Loucy (cell line): ENCODE results near the gene IL18.
"Not testable (repeated sequence)": the region's sequence is repeated elsewhere in the genome, so short reads cannot be mapped to it uniquely, and the experiment has no call there.

Experiments
- H2AFZ ChIP-seq: fragments of 200-600 bp; sonication (generic); 2 replicates; pipeline ENCODE4 v1.6.0; 2016; ENCODE audit warnings: antibody characterized with exemption, mild to moderate bottlenecking, low read length, moderate library complexity
- H3F3A ChIP-seq: fragments of 200-600 bp; 2 replicates; pipeline ENCODE4 v1.6.0; 2016; ENCODE audit warnings: antibody characterized with exemption, low read depth, mild to moderate bottlenecking
- H3K27me3 ChIP-seq: fragments of 200-600 bp; sonication (generic); 2 replicates; pipeline ENCODE4 v1.6.1; 2014; ENCODE audit warnings: low read length, mild to moderate bottlenecking; ENCODE audit not compliant: insufficient read depth, poor library complexity, severe bottlenecking
- H3K36me3 ChIP-seq: fragments of 200-600 bp; sonication (generic); 2 replicates; pipeline ENCODE4 v1.6.1; 2016; ENCODE audit warnings: low read length; ENCODE audit not compliant: insufficient read depth
- H3K4me1 ChIP-seq: fragments of 200-600 bp; sonication (generic); 2 replicates; pipeline ENCODE4 v1.5.1; 2014; ENCODE audit warnings: low read length, mild to moderate bottlenecking; ENCODE audit not compliant: insufficient read depth, poor library complexity, severe bottlenecking
- H3K4me2 ChIP-seq: fragments of 200-600 bp; sonication (generic); 2 replicates; pipeline ENCODE4 v1.6.0; 2014; ENCODE audit warnings: antibody characterized with exemption, low read length, low read depth, mild to moderate bottlenecking; ENCODE audit not compliant: poor library complexity, severe bottlenecking
- H3K4me3 ChIP-seq: fragments of 200-600 bp; sonication (generic); 2 replicates; pipeline ENCODE4 v1.5.1; 2014; ENCODE audit warnings: low read length, mild to moderate bottlenecking, mixed read lengths; ENCODE audit not compliant: poor library complexity, severe bottlenecking
- H3K79me2 ChIP-seq: fragments of 200-600 bp; sonication (generic); 2 replicates; pipeline ENCODE4 v1.6.1; 2014; ENCODE audit warnings: low read length; ENCODE audit not compliant: insufficient read depth
- H3K9ac ChIP-seq: fragments of 200-600 bp; sonication (generic); 2 replicates; pipeline ENCODE4 v1.6.0; 2014; ENCODE audit warnings: mild to moderate bottlenecking, low read depth, low read length, moderate library complexity; ENCODE audit not compliant: poor library complexity, severe bottlenecking
- H3K9me2 ChIP-seq: fragments of 200-600 bp; sonication (generic); replicated peaks from 2 replicates; pipeline ENCODE4 v1.6.1; 2016; ENCODE audit warnings: low read depth, low read length, mixed read lengths
- H3K9me3 ChIP-seq: fragments of 200-600 bp; sonication (generic); 2 replicates; pipeline ENCODE4 v1.6.1; 2014; ENCODE audit warnings: mild to moderate bottlenecking, antibody characterized with exemption, low read length, low read depth; ENCODE audit not compliant: insufficient read depth
- H4K20me1 ChIP-seq: fragments of 200-600 bp; sonication (generic); 2 replicates; pipeline ENCODE4 v1.6.0; 2014; ENCODE audit warnings: antibody characterized with exemption, low read length, mild to moderate bottlenecking; ENCODE audit not compliant: insufficient read depth, poor library complexity, severe bottlenecking
- EZH2phosphoT487 ChIP-seq: fragments of 200-600 bp; IDR thresholded peaks from 2 replicates; pipeline ENCODE4 v1.6.1; 2018; ENCODE audit warnings: antibody characterized with exemption, mild to moderate bottlenecking, moderate library complexity, borderline replicate concordance
- TF ChIP-seq, protein P1 (sequence below): fragments of 200-600 bp; sonication (generic); conservative IDR thresholded peaks from 2 replicates; pipeline ENCODE4 v1.5.1; 2014; ENCODE audit warnings: mild to moderate bottlenecking, antibody characterized with exemption, low read length

The IL18 gene

DNA sequence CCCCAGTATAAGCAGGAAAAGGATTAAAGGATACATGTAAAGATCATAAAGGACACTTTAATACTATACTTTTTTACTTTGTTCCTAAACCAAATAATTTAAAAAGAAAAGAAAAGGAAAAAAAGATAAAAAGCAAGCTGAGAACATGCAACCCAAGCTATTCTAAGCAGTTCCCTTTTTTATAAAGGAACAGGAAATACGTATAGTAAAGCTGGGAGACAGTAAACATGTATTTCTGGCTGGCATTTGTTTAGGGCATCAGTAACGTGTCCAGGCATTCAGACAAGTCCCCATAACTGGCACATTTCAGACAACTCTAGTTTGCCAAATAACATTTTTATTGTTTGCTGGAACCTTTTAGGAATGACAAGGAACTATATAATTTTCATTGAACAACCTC lies 36.4 kb upstream of the IL18 start:
- Histone ChIP-seq H3F3A (no peaks in the 10 kb centered on the region), H3K79me2 (no peaks in the 10 kb centered on the region), H3K9me2 (no peaks in the 10 kb centered on the region), H3K27me3 (no peaks in the 10 kb centered on the region), H3K4me2 (no peak overlapping the region), H3K36me3 (no peaks in the 10 kb centered on the region), H3K4me1 (no peaks in the 10 kb centered on the region), H2AFZ (no peak overlapping the region), H3K9me3 (no peaks in the 10 kb centered on the region), H3K9ac (no peak overlapping the region), H3K4me3 (no peak overlapping the region), H4K20me1 (no peaks in the 10 kb centered on the region)
- TF ChIP-seq, protein P1, sequence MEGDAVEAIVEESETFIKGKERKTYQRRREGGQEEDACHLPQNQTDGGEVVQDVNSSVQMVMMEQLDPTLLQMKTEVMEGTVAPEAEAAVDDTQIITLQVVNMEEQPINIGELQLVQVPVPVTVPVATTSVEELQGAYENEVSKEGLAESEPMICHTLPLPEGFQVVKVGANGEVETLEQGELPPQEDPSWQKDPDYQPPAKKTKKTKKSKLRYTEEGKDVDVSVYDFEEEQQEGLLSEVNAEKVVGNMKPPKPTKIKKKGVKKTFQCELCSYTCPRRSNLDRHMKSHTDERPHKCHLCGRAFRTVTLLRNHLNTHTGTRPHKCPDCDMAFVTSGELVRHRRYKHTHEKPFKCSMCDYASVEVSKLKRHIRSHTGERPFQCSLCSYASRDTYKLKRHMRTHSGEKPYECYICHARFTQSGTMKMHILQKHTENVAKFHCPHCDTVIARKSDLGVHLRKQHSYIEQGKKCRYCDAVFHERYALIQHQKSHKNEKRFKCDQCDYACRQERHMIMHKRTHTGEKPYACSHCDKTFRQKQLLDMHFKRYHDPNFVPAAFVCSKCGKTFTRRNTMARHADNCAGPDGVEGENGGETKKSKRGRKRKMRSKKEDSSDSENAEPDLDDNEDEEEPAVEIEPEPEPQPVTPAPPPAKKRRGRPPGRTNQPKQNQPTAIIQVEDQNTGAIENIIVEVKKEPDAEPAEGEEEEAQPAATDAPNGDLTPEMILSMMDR = no peak
- TF ChIP-seq EZH2phosphoT487 = no peak

DNA sequence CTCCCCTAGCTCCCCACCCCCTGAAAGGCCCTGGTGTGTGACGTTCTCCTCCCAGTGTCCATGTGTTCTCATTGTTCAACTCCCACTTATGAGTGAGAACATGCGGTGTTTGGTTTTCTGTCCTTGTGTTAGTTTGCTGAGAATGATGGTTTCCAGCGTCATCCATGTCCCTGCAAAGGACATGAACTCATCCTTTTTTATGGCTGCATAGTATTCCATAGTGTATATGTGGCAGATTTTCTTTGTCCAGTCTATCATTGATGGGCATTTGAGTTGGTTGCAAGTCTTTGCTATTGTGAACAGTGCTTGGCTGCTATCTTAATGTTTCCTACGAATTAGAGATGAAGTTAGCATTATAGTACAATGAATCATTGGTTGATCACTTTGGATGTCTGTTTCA lies 35.2 kb upstream of the IL18 start:
- not testable (repeated sequence) for H2AFZ ChIP-seq, H3K9me3 ChIP-seq, H3F3A ChIP-seq, H3K4me3 ChIP-seq, H3K27me3 ChIP-seq, H3K4me2 ChIP-seq, H3K9ac ChIP-seq, H3K9me2 ChIP-seq, H3K36me3 ChIP-seq, H3K4me1 ChIP-seq, H4K20me1 ChIP-seq, H3K79me2 ChIP-seq

DNA sequence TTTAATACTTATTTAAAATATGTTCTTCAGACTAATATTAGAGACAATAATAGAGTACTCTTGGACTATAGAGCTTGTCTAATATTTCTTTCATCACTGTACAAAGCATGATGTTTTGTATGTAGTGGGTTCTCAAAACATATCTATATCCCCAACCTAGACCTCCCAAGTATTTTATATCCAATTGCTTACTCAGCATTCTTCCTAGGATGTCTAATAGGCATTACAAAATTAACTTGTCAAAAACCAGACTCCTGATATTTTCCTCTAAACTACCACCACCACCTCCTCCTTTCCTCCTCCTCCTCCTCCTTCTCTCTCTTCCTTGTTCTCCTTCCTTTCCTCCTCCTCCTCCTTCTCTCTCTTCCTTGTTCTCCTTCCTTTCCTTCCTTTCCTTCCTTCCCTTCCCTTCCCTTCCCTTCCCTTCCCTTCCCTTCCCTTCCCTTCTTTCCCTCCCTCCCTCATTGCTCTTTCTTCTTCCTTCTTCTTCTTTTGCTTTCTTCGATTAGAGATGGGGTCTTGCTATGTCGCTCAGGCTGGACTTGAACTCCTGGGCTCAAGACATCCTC lies 32.7 kb upstream of the IL18 start:
- no peaks in the 10 kb centered on the region for H3K79me2 ChIP-seq
- no peak overlapping the region for H3K9ac ChIP-seq
- no peak overlapping the region for H3K4me2 ChIP-seq
- peaks cover 5% of the 10 kb centered on the region for H3K4me1 ChIP-seq
- H2AFZ ChIP-seq = no peak overlapping the region
- no peaks in the 10 kb centered on the region for H3F3A ChIP-seq
- no peaks in the 10 kb centered on the region for H3K27me3 ChIP-seq
- TF ChIP-seq, protein P1 = no peak
- no peak for TF ChIP-seq EZH2phosphoT487
- H3K9me2 ChIP-seq = no peaks in the 10 kb centered on the region
- no peaks in the 10 kb centered on the region for H3K36me3 ChIP-seq
- no peaks in the 10 kb centered on the region for H4K20me1 ChIP-seq
- no peak overlapping the region for H3K4me3 ChIP-seq
- H3K9me3 ChIP-seq = no peaks in the 10 kb centered on the region

DNA sequence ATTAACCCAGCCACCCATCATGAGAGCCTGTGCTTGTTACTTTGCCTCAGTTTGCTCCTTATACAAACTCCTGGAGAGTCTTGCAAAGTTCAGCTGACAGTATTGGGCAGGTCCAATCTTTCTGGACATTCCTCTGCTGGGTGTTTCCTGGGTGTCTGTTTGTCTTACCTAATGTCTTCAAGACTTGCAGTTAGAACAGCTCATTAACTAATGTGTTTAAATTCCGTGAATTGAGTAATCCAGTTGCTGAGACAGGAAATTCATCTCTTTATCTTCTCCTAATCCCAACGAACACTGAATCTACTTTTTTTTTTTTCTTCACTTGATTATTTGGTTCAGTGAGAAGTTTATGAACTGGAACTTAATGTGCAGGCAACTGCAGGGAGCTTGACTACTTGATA lies 32.1 kb upstream of the IL18 start:
- no peaks in the 10 kb centered on the region for H3F3A ChIP-seq
- H3K4me2 ChIP-seq = no peak overlapping the region
- no peaks in the 10 kb centered on the region for H3K79me2 ChIP-seq
- no peak overlapping the region for H3K4me3 ChIP-seq
- no peaks in the 10 kb centered on the region for H3K27me3 ChIP-seq
- no peaks in the 10 kb centered on the region for H3K9me3 ChIP-seq
- no peaks in the 10 kb centered on the region for H3K9me2 ChIP-seq
- no peaks in the 10 kb centered on the region for H3K36me3 ChIP-seq
- no peak overlapping the region for H3K9ac ChIP-seq
- H2AFZ ChIP-seq = no peak overlapping the region
- peaks cover 9% of the 10 kb centered on the region for H3K4me1 ChIP-seq
- no peaks in the 10 kb centered on the region for H4K20me1 ChIP-seq
- TF ChIP-seq, protein P1 = no peak
- TF ChIP-seq EZH2phosphoT487 = no peak

DNA sequence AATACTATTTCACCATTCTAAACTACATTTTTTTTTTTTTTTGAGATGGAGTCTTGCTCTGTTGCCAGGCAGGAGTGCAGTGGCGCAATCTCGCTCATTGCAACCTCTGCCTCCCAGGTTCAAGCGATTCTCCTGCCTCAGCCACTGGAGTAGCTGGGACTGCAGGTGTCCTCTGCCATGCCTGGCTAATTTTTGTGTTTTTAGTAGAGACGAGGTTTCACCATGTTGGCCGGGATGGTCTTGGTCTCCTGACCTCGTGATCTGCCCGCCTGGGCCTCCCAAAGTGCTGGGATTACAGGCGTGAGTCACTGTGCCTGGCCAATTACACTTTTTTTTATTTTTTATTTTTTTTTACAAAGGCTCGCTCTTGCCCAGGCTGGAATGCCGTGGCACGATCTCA lies 31.2 kb upstream of the IL18 start:
- not testable (repeated sequence) for H3F3A ChIP-seq, H3K4me1 ChIP-seq, H3K27me3 ChIP-seq, H3K9me3 ChIP-seq, H4K20me1 ChIP-seq, H3K9me2 ChIP-seq, H3K79me2 ChIP-seq, H3K36me3 ChIP-seq, H2AFZ ChIP-seq, H3K4me2 ChIP-seq, H3K4me3 ChIP-seq, H3K9ac ChIP-seq
